Measurements from ENCODE around the gene NCAPG2. TPM values are rescaled to one million over a fixed set of nuclear protein-coding genes. Genes with fewer than 3 reads are reported as not detected.

Gene NCAPG2
- polyA plus RNA-seq, 3 donors: 1.1 to 3.1 (median 1.7) TPM

GRCh38 chr7:158734861-158735260 is 30.3 kb upstream of the NCAPG2 start:
- DNase-seq: peak; percentile 65 to 80 (median 72)
- TF ChIP-seq, protein P1, sequence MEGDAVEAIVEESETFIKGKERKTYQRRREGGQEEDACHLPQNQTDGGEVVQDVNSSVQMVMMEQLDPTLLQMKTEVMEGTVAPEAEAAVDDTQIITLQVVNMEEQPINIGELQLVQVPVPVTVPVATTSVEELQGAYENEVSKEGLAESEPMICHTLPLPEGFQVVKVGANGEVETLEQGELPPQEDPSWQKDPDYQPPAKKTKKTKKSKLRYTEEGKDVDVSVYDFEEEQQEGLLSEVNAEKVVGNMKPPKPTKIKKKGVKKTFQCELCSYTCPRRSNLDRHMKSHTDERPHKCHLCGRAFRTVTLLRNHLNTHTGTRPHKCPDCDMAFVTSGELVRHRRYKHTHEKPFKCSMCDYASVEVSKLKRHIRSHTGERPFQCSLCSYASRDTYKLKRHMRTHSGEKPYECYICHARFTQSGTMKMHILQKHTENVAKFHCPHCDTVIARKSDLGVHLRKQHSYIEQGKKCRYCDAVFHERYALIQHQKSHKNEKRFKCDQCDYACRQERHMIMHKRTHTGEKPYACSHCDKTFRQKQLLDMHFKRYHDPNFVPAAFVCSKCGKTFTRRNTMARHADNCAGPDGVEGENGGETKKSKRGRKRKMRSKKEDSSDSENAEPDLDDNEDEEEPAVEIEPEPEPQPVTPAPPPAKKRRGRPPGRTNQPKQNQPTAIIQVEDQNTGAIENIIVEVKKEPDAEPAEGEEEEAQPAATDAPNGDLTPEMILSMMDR (IDR thresholded peaks at IDR 0.05): no peak
- H3K79me2 ChIP-seq (ENCODE audit: insufficient read depth, low read length): no peaks in the 10 kb centered on the region
- Mint-ChIP-seq H3K9me3 (no peaks in the 10 kb centered on the region), H3K27me3 (ENCODE audit: low read depth in 3 of 3) (no peaks in the 10 kb centered on the region), H3K4me1 (peaks cover 27% of the 10 kb centered on the region), H3K4me3 (no peak overlapping the region), H3K36me3 (peaks cover 51 to 64% of the 10 kb centered on the region in 2 donors), H3K27ac (peak overlapping the region; percentile 30 to 86 (median 68))
- H3K4me2 ChIP-seq (replicated peaks; ENCODE audit: extremely low read depth, low read length, poor library complexity, severe bottlenecking): no peak overlapping the region
- no peaks in the 10 kb centered on the region for H4K20me1 ChIP-seq (ENCODE audit: insufficient read depth, low read length)
- peak overlapping the region in 1 of 2 donors; percentile 47 for H3K27ac ChIP-seq (ENCODE audit: low read depth in 1 of 2, low read length in 2 of 2)
- H3K4me3 ChIP-seq (replicated peaks in 1 of 3; ENCODE audit: low read depth in 2 of 3, low read length in 3 of 3): no peak overlapping the region
- intact Hi-C loops (cut with micrococcal nuclease): loop anchor here in 1 of 2 donors (5.0 kb wide), 1 partner anchor 38 kb away; no protein-coding TSS in a partner anchor
- no peaks in the 10 kb centered on the region for H3K27me3 ChIP-seq (ENCODE audit: control insufficient read depth in 2 of 2, insufficient read depth in 2 of 2, low read length in 2 of 2)
- H2AFZ ChIP-seq (ENCODE audit: insufficient read depth, low read depth, low read length, poor library complexity, severe bottlenecking): no peak overlapping the region
- 62% methylated on average over 2 of the region's 6 CpGs for WGBS (ENCODE audit: insufficient coverage)
- H3K9ac ChIP-seq (ENCODE audit: insufficient read depth, low read length, poor library complexity, severe bottlenecking): no peak overlapping the region
- peaks cover 25 to 63% of the 10 kb centered on the region in 2 donors for H3K36me3 ChIP-seq (replicated peaks in 1 of 2; ENCODE audit: control insufficient read depth in 1 of 2, insufficient read depth in 2 of 2, low read length in 2 of 2)
- no peaks in the 10 kb centered on the region for H3K9me3 ChIP-seq (replicated peaks in 1 of 2; ENCODE audit: control insufficient read depth in 1 of 2, insufficient read depth in 1 of 2, low read length in 2 of 2)
- H3K4me1 ChIP-seq (ENCODE audit: control insufficient read depth in 1 of 2, insufficient read depth in 2 of 2, low read length in 2 of 2): peaks cover 24 to 28% of the 10 kb centered on the region in 2 donors

GRCh38 chr7:158733775-158734494 is 29.3 kb upstream of the NCAPG2 start:
- intact Hi-C loops (cut with micrococcal nuclease): no loop called here

More at GRCh38 chr7:158733775-158734494, 29.3 kb upstream of the NCAPG2 start:
- no peak overlapping the region for H3K9ac ChIP-seq (ENCODE audit: insufficient read depth, low read length, poor library complexity, severe bottlenecking)
- no peak overlapping the region for H3K4me2 ChIP-seq (replicated peaks; ENCODE audit: extremely low read depth, low read length, poor library complexity, severe bottlenecking)
- peaks cover 50 to 62% of the 10 kb centered on the region in 2 donors for H3K36me3 Mint-ChIP-seq
- H3K27ac Mint-ChIP-seq: peak overlapping the region in 4 of 7 donors; percentile 60 to 74 (median 66)
- no peak overlapping the region for H3K4me3 Mint-ChIP-seq
- H2AFZ ChIP-seq (ENCODE audit: insufficient read depth, low read depth, low read length, poor library complexity, severe bottlenecking): no peak overlapping the region
- no peak for DNase-seq
- no peaks in the 10 kb centered on the region for H3K79me2 ChIP-seq (ENCODE audit: insufficient read depth, low read length)
- H3K27ac ChIP-seq (ENCODE audit: low read depth in 1 of 2, low read length in 2 of 2): peak overlapping the region in 1 of 2 donors; percentile 47
- peaks cover 25 to 63% of the 10 kb centered on the region in 2 donors for H3K36me3 ChIP-seq (replicated peaks in 1 of 2; ENCODE audit: control insufficient read depth in 1 of 2, insufficient read depth in 2 of 2, low read length in 2 of 2)
- H3K9me3 ChIP-seq (replicated peaks in 1 of 2; ENCODE audit: control insufficient read depth in 1 of 2, insufficient read depth in 1 of 2, low read length in 2 of 2): no peaks in the 10 kb centered on the region
- H3K4me1 Mint-ChIP-seq: peaks cover 23% of the 10 kb centered on the region
- H4K20me1 ChIP-seq (ENCODE audit: insufficient read depth, low read length): no peaks in the 10 kb centered on the region
- no peaks in the 10 kb centered on the region for H3K27me3 ChIP-seq (ENCODE audit: control insufficient read depth in 2 of 2, insufficient read depth in 2 of 2, low read length in 2 of 2)
- H3K4me1 ChIP-seq (ENCODE audit: control insufficient read depth in 1 of 2, insufficient read depth in 2 of 2, low read length in 2 of 2): peaks cover 15 to 21% of the 10 kb centered on the region in 2 donors
- 91% methylated on average over 11 of the region's 19 CpGs for WGBS (ENCODE audit: insufficient coverage)
- H3K27me3 Mint-ChIP-seq (ENCODE audit: low read depth in 3 of 3): peaks cover 0 to 1% (median 0%) of the 10 kb centered on the region in 3 donors
- no peak overlapping the region for H3K4me3 ChIP-seq (replicated peaks in 1 of 3; ENCODE audit: low read depth in 2 of 3, low read length in 3 of 3)
- H3K9me3 Mint-ChIP-seq: no peaks in the 10 kb centered on the region
- TF ChIP-seq, protein P1 (IDR thresholded peaks at IDR 0.05): no peak
